Activated naive CD4-positive, alpha-beta T cell (primary cell): ENCODE results near the gene RIPOR3.
"Not testable (repeated sequence)": the region's sequence is repeated elsewhere in the genome, so short reads cannot be mapped to it uniquely, and the experiment has no call there.

ENCODE experiments used
- DNase-seq, 4 experiments: peaks; one replicate each; lab custom pipeline; 2025; lab: John Stamatoyannopoulos, UW

The RIPOR3 gene

DNA sequence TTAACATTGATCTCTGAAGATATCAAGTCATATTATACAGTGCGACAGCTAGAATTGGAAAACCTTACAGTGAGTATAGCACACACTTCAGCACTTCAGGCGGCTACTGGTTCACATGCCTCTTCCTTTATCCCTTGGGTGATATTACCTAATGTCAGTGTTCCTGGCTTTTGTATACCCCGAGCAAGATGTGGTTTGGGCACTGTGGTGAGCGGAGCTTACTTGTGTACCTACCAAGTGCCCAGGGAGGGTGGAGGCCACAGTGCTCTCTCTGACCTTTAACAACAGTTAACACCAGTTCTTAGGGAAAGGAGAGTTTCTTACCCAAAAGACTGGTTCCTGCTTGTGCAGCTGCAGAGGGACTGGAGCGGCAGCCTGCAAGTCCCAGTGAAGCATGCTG lies 116.8 kb downstream of the RIPOR3 start:
- no peak for DNase-seq

DNA sequence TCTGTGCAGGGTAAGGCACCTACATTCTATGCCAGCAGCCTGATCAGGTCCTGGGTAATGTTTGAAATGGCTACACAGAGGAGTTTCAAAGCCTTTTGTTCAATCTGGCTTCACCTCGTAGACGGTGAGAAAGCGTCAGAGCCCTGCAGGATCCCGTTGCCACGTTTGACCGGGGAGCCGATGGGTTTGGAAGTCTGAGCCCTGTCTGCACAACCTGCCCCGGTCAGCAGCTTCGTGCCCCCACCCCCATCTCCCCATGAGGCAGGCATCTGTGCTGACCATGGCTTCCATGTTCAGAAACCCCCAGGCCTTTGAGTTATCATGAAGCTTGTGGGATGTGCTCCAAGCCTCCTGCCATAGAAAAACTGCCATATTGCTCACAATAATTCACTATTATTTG lies 117.2 kb downstream of the RIPOR3 start:
- DNase-seq = no peak

DNA sequence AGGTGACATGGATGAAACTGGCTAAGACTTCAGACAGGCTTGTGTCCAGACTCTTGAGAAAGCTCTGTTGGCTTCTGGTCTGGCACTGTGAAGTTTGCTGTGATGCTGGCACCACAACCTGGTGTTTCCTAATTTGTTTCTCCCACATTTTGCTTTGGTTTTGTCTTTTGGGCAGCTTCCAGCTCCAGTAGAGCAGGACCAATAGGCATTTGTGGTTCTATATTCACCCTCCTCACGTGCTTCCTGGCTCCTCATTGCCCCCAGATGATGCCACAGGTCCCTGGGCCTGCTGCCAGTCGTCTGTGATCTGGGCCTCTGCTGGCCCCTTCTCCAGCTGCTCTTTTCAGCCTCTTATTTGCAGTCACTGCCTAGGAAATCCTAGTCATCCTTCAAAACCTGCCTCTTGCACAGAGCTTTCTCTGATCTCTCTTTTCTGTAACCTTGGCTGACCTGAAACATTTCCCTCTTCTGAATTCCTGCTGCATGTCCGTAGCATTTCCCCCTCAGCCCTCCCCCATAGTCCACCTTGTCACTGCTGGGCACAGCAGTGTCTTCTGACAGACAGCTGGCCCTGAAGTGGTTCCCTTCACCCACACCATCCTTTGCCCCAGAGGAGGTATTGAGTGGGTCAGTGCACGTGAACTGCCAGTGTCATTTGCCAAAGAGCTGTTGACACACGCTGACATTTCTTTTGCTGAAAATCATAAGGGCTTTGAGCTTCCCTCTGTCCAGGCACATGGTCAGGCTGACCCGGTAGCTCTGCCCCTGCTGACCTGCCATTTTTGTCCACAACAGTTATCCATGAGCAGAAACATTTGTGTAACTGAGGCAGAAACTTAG lies 118.2 kb downstream of the RIPOR3 start:
- no peak for DNase-seq

- DNase-seq = no peak
Measured at GRCh38 chr20:50571466-50571865, 119.9 kb downstream of the RIPOR3 start.

DNA sequence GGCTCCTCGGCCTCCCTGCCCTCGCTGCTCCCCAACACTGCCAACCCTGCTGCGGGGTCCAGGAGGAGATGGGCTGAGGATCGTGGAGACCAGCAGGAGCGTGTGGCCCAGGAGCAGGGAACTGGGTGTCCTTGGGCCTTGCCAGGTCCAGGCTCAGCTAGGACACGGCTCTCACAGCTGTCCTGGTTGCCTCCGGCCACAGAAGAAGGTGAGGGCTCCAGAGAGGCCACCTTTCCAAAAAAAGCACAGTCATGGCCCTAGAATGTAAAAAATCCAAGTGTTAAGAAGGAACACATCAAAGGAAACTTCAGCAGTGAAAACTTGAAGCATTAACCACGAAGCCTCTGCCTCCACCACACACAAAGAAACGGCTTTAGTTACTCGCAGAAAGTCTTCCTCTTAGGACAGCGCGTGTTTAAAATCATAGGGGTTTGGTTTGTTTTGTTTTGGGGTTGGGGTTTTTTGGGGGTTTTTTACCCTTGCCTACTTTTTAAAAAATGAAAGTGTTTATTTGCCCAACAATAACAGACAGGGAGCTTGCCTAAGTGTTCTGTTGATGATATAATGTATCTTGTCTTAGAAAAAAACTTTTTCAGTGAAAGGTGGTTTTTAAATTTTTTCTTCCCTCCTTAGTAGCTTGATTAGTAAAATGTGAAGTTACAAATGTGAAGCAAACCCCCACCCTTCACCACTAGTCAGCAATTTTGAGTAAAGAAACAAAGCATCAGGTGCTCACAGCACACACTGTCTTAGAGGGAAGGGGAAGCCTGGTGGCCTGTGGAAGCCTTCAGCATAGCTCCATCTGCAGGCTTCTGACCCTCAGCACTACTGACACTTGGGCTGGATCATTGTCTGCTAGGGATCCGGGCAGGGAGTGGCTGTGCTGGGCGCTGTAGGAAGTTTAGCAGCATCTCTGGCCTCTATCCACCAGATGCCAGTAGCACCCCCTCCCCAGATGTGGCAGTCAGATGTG lies 121.2 kb downstream of the RIPOR3 start:
- no peak for DNase-seq

DNA sequence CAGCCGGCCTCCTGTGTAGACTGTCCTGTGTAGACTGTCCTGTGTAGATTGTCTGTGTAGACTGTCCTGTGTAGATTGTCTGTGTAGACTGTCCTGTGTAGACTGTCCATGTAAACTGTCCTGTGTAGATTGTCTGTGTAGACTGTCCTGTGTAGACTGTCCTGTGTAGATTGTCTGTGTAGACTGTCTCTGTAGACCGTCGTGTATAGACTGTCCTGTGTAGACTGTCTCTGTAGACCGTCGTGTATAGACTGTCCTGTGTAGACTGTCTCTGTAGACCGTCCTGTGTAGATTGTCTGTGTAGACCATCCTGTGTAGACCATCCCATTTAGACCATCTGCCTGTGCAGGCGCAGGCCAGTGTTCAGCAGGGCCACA lies 121.9 kb downstream of the RIPOR3 start:
- not testable (repeated sequence) for DNase-seq

GRCh38 chr20:50568549-50568942 lies 122.8 kb downstream of the RIPOR3 start:
- no peak for DNase-seq

DNA sequence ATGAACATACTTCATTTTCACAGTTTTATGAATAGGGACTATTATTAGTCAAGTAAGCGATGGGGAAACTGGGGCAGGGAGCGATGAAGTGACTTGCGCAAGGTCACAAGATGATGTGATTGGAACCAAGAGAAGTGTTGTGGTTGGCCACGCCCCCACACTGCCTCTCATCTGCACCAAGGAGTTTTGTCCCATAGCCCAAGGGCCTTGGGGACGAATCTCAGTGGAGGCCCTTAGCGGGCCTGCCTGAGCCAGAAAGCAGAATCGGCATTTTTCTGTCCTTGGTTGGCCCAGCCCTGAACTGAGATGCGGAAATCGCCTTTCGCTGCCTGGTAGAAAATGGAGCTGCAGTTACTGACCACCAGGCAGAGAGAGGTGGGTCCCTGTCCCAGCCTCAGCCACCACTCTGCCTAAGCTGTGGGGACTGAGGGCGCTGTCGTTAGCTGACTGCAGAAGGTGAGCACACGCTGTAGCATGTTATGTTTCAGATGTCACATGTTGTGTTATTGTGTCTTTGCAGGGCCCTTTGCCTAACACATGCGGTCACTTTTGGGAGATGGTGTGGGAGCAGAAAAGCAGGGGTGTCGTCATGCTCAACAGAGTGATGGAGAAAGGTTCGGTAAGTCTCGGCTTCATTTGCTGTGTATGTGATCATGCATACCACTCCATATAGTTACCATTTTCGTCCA lies 123.3 kb downstream of the RIPOR3 start:
- no peak for DNase-seq

DNA sequence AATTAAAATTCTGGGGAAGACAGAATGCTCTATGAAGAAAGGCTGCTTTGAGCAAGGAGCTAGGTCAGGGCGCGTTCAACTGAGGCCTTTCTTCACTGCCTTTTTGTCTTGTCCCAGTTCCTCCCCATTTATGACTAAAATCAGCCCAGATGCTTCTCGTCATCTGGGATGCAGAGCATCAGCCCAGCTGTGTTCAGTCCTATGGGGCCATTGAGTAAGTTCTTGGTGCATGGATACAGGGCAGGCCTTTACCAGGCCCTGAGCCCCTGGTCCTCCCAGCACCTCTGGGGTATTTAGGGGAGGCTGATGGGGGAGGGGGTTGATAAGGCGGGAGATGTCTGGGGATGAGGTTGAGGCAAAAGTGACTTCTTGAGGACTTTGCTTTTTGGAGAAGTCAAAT lies 125.5 kb downstream of the RIPOR3 start:
- DNase-seq = no peak

- no peak for DNase-seq
Measured at GRCh38 chr20:50565383-50565782, 126.0 kb downstream of the RIPOR3 start.

GRCh38 chr20:50563133-50563944 lies 128.0 kb downstream of the RIPOR3 start:
- no peak for DNase-seq

DNA sequence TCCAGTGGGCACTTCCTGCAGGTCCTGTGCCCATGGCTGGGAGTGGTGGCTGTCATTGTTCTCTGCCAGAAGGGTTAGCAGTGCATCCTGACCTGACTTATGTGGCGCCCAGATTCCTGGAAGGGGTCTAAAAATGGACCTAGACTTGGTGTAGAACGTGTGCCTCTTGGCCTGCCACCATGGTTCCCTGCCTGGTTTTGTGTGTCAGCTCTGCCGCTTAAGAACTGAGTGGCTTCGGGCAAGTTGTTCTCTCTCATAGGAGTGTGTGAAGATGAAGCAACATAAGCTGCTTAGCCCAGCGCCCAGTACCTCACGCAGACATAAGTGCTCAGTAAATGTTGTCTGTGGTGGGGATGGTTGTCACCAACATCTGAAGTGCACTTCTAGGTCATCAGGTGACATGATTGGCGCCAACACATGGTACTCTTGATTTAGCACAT lies 129.1 kb downstream of the RIPOR3 start:
- no peak for DNase-seq

DNA sequence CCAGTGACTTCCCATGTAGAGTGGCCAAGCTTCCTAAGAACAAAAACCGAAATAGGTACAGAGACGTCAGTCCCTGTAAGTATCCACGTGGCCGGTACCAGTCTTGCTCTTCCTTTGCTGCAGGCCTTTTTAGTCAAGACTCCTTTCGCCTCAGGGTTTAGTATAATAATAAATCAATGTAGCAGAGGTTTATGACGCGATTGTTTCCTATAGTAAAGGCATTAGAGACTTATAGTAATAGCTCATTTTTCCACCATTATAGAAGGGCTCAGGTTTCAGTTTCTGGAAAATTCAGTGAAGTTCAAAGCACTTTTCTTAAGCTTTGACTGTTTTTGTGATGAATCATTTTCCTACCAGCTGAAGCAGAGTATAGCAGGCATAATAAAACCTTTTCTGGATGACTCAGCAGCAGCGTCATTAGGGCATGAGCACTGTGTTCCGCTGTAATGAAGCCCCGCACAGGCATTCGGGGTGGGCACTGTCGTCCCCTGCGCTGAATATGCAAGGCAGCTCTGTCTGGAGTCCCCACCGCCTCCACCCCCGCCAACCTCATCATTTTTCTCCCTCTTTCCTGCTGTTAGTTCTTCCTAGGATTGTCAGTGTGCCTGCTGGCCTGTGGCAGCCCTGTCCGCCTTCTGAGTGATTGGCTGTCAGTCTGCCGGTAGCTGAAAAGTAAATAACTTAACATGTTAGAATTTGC lies 129.8 kb downstream of the RIPOR3 start:
- DNase-seq = no peak

DNA sequence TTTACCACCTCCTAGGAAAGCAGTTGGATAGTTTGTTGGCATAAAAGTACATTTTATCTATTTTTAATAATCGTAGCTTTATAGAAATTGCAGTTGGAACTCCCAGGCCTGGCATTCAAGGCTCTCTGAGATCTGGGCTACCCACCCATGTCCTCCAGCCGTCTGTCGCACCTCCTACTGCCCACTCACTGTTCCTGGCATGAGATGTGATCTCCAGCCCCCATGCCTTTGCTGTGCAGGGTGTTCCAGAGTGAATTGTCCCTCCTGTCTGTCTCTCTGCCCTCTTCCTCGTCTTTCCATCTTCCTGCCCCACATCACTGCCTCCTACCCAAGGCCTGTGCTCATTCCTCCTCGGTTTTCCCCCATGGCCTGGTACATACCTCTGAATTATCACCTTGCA lies 130.5 kb downstream of the RIPOR3 start:
- no peak for DNase-seq

DNA sequence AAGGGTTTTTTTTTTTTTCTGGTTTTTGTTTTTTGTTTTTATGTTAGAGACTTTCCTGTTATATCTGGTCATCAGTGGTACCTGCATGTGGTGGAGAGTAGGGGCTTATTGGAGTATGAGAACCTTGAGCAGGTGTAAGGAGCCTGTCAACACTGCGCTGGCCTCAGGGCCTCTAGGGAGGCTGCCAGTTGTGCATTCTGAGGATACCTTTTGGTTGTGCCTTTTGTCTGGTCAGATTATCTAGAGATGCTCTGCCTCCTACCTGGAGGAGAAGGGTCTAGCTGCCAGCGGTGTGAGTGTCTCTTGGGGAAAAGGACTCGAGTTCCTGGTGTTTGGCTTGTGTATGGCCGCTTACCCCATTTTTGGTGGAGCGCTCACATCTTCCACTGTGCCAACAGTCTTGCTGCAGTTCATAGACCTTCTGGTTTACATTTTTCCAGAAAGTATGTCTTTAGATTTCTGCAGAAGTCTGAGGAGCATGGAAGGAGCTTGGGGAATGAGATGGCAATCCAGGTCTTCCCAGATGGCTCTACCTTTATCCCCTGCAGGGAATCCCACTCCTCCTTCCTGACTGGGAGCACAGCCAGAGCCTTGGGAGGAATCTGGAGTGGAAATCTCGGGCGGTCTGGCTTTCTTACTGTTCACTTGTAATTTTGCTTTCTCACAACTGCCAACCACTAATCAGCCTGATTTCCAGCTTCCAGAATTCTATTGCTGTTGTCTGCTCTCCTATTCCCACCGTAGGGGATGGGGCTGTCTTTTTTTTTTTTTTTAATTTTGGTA lies 131.3 kb downstream of the RIPOR3 start:
- no peak for DNase-seq

- DNase-seq = no peak
Measured at GRCh38 chr20:50559149-50559548, 132.2 kb downstream of the RIPOR3 start.

DNA sequence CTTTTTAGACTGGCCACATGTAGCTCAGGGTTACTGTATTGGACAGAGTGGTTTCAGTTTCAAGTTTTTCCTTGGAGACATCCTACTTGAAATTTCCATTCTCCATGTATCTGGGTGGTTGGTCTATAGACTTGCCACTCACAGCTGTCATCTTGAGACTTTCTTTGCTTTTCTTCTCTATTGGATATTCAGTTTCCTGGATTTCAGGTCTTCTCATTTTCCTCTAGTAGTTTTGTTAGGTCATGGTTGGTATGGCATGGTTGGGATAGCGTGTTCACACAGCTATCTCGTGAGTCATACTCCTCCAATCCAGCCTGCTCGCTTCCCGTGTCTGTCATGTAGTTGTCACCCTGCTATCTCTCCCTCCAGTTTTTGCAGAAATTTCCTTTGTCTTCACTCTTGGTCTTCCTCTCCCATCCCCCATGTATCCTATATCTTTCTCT lies 132.8 kb downstream of the RIPOR3 start:
- no peak for DNase-seq

DNA sequence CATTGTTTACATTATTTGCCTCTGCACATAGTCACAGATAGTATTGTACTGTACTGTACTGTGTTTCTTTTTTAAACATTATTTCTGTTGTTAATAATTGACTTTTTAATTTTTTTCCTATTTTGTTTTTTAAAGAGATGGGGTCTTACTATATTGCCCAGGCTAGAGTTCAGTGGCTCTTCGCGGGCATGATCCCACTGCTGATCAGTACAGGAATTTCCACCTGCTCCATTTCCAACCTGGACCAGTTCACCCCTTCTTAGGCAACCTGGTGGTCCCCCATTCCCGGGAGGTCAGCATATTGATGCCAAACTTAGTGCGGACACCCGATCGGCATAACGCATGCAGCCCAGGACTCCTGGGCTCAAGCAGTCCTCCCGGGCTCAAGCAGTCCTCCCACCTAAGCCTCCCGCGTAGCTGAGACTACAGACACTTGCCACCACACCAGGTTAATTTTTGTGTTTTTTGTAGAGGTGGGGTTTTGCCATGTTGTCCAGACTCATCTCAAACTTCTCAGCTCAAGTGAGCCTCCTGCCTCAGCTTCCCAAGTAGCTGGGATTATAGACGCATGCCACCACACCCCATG lies 133.7 kb downstream of the RIPOR3 start:
- DNase-seq = no peak

- DNase-seq = no peak
Measured at GRCh38 chr20:50555662-50556061, 135.7 kb downstream of the RIPOR3 start.
